GM12892 (cell line): ENCODE data around the gene ARHGAP22.

Experiments used
- DNase-seq: peaks from one replicate; pipeline ENCODE4 v3.0.0; 2011; ENCODE audit not compliant: insufficient read length
- FAIRE-seq: peaks from 2 replicates; lab custom pipeline; 2011; peaks lifted over from hg19 to GRCh38; lab: Jason Lieb, UNC
- POLR2A ChIP-seq: IDR thresholded peaks from 2 replicates; pipeline ENCODE4 v1.6.1; 2011; ENCODE audit warnings: low read depth, low read length, control low read depth
- POLR2AphosphoS5 ChIP-seq: IDR thresholded peaks from 2 replicates; pipeline ENCODE4 v1.6.1; 2011; ENCODE audit warnings: low read depth, low read length, control low read depth
- TAF1 ChIP-seq: IDR thresholded peaks from 2 replicates; pipeline ENCODE4 v1.6.1; 2011; ENCODE audit warnings: low read depth, mild to moderate bottlenecking, control low read depth, low read length, borderline replicate concordance

The ARHGAP22 gene

DNA sequence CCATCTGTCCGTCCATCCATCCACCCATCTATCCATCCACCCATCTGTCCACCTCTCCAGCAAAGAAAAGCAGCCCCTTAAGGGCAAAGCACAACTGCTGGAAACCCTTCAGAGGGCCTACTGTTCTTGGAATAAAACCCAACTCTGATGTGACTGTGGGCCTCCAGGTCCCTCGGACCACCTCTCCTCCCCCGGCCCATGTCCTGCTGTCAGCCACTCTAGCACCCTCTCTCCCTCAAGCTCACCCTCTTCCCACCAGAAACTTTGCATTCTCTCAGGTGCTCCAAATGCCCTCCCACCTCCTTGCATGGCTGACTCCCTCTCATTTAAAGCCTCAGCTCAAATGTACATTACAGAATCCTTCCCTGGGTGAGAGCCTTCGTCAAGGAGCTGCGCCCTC is 110.3 kb downstream of the ARHGAP22 start:
- FAIRE-seq = no peak
- DNase-seq = no peak
- TF ChIP-seq POLR2A = no peak
- TF ChIP-seq TAF1 = no peak

DNA sequence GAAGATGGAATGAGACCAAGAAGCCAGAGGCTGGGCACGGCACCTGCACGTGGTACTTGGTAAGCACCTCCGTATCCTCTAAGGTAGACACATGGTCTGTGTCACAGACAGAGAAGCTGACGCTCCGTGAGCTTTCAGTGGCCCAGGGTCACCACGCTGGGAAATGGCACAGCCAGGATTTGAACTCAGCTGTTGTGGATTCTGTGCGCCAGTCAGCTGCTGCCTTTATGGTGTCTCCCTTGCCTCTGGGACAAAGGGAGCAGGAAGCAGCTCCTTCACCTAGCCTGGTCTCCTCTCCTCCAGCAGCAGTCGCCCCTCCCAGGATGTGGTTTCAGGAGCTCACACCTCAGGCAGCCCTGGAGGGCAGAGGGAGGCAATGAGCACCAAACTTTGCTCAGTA is 110.8 kb downstream of the ARHGAP22 start:
- FAIRE-seq (no peak), DNase-seq (no peak)
- TF ChIP-seq POLR2AphosphoS5 = no peak
- no peak for TF ChIP-seq TAF1
- no peak for TF ChIP-seq POLR2A

GRCh38 chr10:48493083-48493871 is 111.6 kb downstream of the ARHGAP22 start:
- TF ChIP-seq TAF1 (no peak), POLR2A (no peak), POLR2AphosphoS5 (no peak)
- FAIRE-seq (no peak), DNase-seq (no peak)

DNA sequence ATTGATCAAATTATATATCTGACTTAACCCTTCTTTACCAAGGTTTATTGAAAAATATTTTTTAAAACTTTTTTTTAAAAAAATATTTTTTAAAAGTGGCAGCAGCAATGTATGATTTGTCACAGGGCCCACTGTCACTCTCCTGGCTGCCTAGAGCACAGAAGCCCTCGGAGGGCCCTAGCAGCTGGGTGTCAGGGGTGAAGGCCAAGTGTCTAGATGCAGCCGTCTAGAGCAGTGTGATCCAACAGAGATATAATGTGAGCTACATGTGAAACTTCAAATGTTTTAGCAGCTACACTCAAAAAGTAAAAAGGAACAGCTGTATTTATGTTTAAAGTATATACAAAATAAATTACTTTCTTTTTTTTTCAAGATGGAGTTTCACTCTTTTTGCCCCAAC is 112.7 kb downstream of the ARHGAP22 start:
- DNase-seq (no peak), FAIRE-seq (no peak)
- TF ChIP-seq POLR2AphosphoS5 (no peak), POLR2A (no peak), TAF1 (no peak)

- DNase-seq (no peak), FAIRE-seq (no peak)
- TF ChIP-seq POLR2AphosphoS5 (no peak), POLR2A (no peak), TAF1 (no peak)
These were observed 113.3 kb downstream of the ARHGAP22 start for GRCh38 chr10:48491392-48492139.

DNA sequence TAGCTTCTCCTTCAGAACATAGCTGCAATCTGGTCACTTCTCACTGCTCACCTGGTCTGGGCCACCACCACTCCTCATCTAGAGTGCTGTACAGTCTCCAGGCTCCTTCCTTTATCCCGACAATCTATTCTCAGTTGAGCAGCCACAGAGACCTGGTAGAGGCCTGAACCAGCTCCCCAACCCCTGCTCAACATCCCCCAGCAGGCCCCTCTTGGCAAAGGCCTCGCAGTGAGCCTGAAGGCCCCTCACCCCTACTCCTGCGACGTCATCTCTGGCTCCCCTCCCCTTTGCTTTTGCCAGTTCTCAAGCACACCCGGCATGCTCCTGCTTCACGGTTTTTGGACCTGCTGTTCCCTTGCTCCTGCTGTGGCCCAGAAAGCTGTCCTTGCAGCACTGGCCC is 113.9 kb downstream of the ARHGAP22 start:
- no peak for TF ChIP-seq TAF1
- TF ChIP-seq POLR2AphosphoS5 = no peak
- TF ChIP-seq POLR2A = no peak
- DNase-seq (no peak), FAIRE-seq (no peak)

GRCh38 chr10:48490571-48490940 is 114.3 kb downstream of the ARHGAP22 start:
- TF ChIP-seq POLR2AphosphoS5 (no peak), POLR2A (no peak), TAF1 (no peak)
- FAIRE-seq (no peak), DNase-seq (no peak)

DNA sequence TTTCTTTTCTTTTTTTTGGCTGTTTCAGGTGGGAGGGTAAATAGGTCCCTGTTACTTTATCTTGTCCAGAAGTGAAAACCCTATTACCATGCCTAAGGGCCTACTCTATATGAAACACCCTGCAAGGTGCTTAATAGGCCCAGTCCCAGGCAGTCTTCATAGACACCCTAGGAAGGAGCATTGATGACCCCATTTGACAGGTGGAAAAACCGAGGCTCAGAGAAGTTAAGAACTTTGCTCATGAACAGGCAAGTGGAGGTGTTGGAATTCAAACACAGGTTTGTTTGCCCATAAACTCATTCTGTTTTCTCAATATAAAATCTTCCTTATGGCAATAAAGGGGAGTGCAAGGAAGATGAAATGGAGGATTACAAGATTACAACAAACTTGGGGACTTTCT is 115.8 kb downstream of the ARHGAP22 start:
- FAIRE-seq (no peak), DNase-seq (no peak)
- no peak for TF ChIP-seq POLR2A
- no peak for TF ChIP-seq TAF1
- no peak for TF ChIP-seq POLR2AphosphoS5

DNA sequence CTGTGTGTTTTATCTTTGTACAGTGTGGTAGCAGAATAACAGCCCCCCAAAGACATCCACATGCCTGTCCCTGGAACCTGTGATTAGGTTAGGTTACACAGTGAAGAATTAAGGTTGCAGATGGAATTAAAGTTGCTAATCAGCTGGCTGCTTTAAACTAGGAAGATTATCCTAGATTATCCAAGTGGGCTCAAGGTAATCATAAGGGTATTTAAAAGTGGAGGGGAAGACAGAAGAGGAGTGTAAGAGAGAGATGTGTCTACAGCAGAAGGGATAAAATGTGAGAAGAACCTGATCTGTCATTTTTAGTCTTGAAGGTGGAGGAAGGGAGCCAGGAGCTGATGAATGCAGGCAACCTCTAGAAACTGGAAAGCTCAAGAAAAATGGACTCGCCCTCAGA is 117.6 kb downstream of the ARHGAP22 start:
- TF ChIP-seq POLR2AphosphoS5 (no peak), TAF1 (no peak), POLR2A (no peak)
- no peak for DNase-seq
- FAIRE-seq = no peak

GRCh38 chr10:48485711-48486110 is 119.2 kb downstream of the ARHGAP22 start:
- DNase-seq (no peak), FAIRE-seq (no peak)
- TF ChIP-seq TAF1 (no peak), POLR2A (no peak), POLR2AphosphoS5 (no peak)

DNA sequence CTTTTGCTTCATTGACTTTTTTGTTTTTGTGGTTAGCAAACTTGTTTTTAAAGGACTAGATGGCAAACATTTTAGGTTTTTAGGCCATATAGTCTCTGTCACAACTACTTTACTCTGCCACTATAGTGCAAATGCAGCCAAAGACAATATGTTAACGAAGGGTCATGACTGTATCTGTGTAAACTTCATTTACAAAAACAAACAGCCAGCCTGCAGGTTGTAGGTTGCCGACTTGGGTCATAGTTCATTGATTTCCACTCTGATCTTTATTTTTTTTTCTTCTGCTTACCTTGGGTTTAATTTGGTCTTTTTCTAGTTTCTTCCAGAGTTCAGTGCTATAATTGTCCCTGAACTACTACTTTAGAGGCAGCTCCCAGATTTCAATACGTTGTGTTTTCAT is 120.0 kb downstream of the ARHGAP22 start:
- DNase-seq (no peak), FAIRE-seq (no peak)
- TF ChIP-seq POLR2A = no peak
- no peak for TF ChIP-seq TAF1
- no peak for TF ChIP-seq POLR2AphosphoS5

DNA sequence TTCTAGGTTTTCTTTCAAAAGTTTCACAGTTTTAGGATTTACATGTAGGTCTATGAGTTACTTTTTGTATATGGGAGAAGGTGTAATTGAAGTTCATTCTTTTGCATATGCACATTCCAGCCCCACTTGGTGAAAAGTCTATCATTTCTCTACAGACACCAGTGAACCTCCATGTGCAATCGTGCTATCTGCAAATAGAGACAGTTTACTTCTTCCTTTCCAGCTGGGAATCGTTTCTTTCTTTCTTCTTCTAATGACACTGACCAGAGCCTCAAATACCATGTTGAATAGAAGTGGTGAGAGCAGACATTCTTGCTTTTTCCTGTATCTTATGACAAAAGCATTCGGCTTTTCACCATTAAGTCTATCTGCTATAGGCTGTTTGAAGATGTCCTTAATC is 122.7 kb downstream of the ARHGAP22 start:
- TF ChIP-seq POLR2AphosphoS5 (no peak), POLR2A (no peak), TAF1 (no peak)
- DNase-seq (no peak), FAIRE-seq (no peak)
